22Rv1 (cell line): ENCODE results near the gene OPRM1.

Experiments
- H3K27ac ChIP-seq: fragments of 450-650 bp; 2 replicates; pipeline ENCODE4 v1.5.1; 2017
- ZFX ChIP-seq: fragments of 450-650 bp; IDR thresholded peaks from 2 replicates; pipeline ENCODE4 v1.6.1; 2017; ENCODE audit warnings: antibody characterized with exemption, borderline replicate concordance
- TF ChIP-seq, protein P1 (sequence below): fragments of 450-650 bp; IDR thresholded peaks from 2 replicates; pipeline ENCODE4 v1.5.1; 2017; ENCODE audit warnings: mild to moderate bottlenecking

OPRM1 gene

DNA sequence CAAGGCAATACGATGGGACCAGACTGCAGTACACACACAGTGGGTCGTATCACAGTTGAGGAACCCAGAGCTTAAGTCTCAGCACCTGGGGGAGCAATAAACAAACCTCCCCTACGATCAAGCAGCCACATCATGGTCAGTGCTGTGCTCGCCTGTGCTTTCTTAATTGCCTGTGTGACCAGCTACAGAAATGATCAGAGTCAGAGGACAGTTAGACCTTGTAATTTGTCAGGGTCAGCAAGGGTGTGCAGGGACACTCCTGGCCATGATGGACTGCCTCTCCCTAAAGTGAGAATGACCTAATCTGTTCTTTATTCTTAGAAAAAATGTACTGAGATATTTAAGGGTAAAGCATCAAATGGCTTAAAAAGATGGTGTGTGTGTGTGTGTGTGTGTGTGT is 78.4 kb downstream of the OPRM1 start:
- no peak for TF ChIP-seq ZFX
- TF ChIP-seq, protein P1, sequence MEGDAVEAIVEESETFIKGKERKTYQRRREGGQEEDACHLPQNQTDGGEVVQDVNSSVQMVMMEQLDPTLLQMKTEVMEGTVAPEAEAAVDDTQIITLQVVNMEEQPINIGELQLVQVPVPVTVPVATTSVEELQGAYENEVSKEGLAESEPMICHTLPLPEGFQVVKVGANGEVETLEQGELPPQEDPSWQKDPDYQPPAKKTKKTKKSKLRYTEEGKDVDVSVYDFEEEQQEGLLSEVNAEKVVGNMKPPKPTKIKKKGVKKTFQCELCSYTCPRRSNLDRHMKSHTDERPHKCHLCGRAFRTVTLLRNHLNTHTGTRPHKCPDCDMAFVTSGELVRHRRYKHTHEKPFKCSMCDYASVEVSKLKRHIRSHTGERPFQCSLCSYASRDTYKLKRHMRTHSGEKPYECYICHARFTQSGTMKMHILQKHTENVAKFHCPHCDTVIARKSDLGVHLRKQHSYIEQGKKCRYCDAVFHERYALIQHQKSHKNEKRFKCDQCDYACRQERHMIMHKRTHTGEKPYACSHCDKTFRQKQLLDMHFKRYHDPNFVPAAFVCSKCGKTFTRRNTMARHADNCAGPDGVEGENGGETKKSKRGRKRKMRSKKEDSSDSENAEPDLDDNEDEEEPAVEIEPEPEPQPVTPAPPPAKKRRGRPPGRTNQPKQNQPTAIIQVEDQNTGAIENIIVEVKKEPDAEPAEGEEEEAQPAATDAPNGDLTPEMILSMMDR: no peak

DNA sequence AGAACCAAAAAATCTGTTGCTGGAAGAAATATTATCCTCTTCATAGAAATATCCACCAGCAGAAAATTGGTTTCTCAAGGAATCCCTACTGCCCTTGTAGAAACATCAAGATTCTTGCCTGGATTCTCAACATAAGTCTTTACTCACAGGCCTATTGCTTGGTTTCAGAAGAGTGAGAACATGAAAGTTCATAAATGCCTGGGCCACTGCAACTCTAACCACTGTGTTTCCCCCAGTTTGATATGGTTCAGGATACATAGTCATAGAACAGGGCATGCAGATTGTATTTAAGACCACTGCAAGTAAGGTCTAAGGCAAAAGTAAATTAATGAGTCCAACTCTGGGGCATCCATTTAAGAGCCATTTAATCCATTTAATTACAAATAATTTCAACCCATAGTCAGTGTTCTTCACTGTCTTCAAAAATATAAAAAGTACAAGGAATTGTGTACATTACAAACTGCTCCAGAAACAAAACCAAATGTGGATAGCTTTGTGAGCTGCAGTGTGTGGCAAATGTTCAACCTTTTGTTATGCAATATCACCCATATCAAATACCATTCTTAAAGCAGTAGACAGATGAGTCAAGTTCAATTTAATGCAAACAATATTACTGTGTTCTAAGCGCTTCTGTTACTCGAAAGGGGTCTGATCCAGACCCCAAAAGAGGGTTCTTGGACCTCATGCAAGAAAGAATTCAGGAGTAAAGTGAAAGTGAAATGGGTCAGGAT is 83.3 kb downstream of the OPRM1 start:
- H3K27ac ChIP-seq: no peak overlapping the region
- TF ChIP-seq ZFX: no peak
- TF ChIP-seq, protein P1: no peak

More for the DNA sequence above, 78.4 kb downstream of the OPRM1 start:
- H3K27ac ChIP-seq: no peak overlapping the region

DNA sequence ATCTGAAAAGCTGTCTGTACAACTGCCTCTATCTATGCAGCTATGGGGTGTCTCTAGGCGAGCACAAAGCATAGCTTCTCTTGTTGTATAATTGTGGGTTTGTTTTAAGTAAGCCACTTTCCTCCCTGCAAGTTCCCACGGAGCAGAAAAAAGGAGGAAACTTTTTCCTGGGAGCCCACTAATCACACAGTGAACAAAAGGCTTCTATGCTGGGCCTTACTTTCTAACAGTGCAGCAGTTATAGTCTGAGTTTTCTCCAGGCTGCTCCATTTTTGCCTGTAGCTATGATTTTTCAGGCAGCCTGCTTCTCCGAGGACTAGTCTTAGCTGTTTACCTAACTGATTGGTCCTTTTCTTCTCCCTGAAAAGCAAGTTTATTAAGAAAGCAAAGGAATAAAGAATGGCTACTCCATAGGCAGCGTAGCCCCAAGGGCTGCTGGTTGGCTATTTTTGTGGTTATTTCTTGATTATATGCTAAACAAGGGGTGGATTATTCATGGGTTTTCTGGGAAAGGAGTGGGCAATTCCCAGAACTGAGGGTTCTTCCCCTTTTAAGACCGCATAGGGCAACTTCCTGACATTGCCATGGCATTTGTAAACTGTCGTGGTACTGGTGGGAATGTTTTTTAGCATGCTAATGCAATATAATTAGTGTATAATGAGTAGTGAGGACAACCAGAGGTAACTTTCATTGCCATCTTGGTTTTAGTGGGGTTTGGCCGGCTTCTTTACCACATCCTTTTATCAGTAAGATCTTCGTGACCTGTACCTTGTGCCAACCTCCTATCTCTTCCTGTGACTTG is 84.3 kb downstream of the OPRM1 start:
- H3K27ac ChIP-seq: no peak overlapping the region
- TF ChIP-seq, protein P1: no peak
- TF ChIP-seq ZFX: no peak

DNA sequence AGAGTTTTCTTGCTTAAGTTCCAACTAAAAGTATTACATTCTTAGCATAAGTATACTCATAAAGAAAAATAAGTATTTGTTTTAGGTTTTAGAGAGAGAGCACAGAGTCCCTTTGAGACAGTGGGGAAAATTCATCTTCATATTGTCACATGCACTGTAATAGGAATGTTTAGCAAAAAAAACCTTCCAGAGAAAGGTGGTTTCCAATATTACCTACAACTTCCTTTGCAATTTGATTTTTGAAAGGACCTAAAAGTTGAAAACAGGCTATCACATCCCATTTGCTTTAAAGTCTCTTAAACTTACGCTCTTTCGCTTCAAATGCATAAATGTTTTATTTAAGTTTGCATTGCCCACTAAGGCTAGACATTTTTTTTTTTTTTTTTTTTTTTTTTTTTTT is 86.4 kb downstream of the OPRM1 start:
- TF ChIP-seq, protein P1: no peak
- TF ChIP-seq ZFX: no peak
- H3K27ac ChIP-seq: no peak overlapping the region

DNA sequence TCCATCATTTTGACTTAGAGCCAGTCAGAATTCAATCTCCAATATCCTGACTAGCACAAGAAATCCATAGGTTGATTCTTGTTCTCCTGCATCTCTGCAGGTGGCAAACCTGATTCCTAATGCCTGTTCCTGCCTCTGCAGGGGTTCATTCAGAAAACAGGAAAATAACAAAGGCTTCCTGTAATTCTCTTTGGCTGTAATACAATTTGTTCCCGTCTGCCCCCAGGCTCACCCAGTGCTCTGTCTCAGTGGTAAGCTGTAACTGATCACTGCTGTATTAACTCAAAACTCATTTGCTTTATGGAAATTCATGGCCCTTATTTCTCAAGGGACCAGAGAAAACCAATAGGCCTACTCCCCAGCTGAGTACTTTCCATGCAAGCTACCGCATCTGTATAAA is 88.6 kb downstream of the OPRM1 start:
- TF ChIP-seq ZFX: no peak
- TF ChIP-seq, protein P1: no peak
- H3K27ac ChIP-seq: no peak overlapping the region

DNA sequence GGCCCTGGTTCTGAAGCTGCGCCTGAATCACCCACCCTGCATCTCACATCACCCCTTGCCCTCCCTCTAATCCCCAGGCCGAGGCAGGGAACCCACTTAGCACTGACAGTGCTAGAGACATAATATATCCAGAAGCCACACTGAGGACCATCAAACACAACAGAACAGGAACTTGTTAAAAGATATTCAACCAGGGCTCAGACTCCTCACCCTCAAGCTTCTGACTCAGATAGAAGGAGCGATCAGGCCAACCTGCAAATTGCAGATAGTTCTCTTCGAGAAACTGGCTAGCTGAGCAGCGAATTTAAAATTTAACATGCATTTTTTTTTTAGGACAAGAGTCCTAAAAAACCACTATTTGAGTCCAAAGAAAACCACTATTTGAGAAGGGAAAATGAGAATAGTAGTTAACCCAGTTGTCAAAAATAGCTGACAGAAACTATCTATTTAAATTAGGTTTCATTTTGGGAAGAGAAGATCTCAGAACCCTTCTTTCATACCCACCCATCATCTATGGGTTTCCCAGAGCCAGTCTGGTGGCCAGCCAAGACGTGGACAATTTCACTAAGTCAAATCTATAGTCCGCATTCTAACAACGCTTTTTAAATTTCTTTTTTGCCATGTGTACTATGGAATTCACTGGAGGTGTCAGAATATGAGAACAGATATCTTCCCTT is 95.6 kb downstream of the OPRM1 start:
- no peak for TF ChIP-seq ZFX
- TF ChIP-seq, protein P1: no peak
- H3K27ac ChIP-seq: no peak overlapping the region
